ENCODE measurements around the gene CEP128. TPM values are rescaled to one million over a fixed set of nuclear protein-coding genes. Genes with fewer than 3 reads are reported as not detected.

CEP128 gene
- total RNA-seq, 1 experiment from 2014 or later = 27.3 TPM

GRCh38 chr14:80784820-80785219 lies 156.7 kb downstream of the CEP128 start:
- Histone ChIP-seq H3K27ac (ENCODE audit: low read depth, low read length, poor library complexity, severe bottlenecking) (no peak overlapping the region), H3K4me3 (ENCODE audit: low read depth, low read length, poor library complexity, severe bottlenecking) (no peak overlapping the region), H3K4me1 (ENCODE audit: insufficient read depth, low read length, poor library complexity, severe bottlenecking) (no peaks in the 10 kb centered on the region), H3K36me3 (ENCODE audit: insufficient read depth, low read length, poor library complexity, severe bottlenecking) (no peaks in the 10 kb centered on the region), H3K9me3 (ENCODE audit: low read depth, low read length, poor library complexity, severe bottlenecking) (no peaks in the 10 kb centered on the region), H3K27me3 (replicated peaks; ENCODE audit: insufficient read depth, low read depth, low read length, poor library complexity) (no peaks in the 10 kb centered on the region)
- intact Hi-C loops (cut with micrococcal nuclease; ENCODE audit: unreplicated experiment) = no loop called here
- TSS peak; percentile 85 for BruUV-seq (replicated peaks)
- TF ChIP-seq, protein P1, sequence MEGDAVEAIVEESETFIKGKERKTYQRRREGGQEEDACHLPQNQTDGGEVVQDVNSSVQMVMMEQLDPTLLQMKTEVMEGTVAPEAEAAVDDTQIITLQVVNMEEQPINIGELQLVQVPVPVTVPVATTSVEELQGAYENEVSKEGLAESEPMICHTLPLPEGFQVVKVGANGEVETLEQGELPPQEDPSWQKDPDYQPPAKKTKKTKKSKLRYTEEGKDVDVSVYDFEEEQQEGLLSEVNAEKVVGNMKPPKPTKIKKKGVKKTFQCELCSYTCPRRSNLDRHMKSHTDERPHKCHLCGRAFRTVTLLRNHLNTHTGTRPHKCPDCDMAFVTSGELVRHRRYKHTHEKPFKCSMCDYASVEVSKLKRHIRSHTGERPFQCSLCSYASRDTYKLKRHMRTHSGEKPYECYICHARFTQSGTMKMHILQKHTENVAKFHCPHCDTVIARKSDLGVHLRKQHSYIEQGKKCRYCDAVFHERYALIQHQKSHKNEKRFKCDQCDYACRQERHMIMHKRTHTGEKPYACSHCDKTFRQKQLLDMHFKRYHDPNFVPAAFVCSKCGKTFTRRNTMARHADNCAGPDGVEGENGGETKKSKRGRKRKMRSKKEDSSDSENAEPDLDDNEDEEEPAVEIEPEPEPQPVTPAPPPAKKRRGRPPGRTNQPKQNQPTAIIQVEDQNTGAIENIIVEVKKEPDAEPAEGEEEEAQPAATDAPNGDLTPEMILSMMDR (conservative IDR thresholded peaks at IDR 0.05; ENCODE audit: low read depth, low read length) = no peak
- TF ChIP-seq EZH2 (IDR thresholded peaks at IDR 0.05; ENCODE audit: borderline replicate concordance, low read depth, low read length, poor library complexity, severe bottlenecking) = no peak
- ChIA-PET POLR2A (ENCODE audit: low non-redundant PET) (no interaction called here), CTCF (no interaction called here)
- DNase-seq (ENCODE audit: low spot score) = no peak

- ChIA-PET CTCF (no interaction called here), POLR2A (ENCODE audit: low non-redundant PET) (no interaction called here)
- no peaks in the 10 kb centered on the region for H3K36me3 ChIP-seq (ENCODE audit: insufficient read depth, low read length, poor library complexity, severe bottlenecking)
- intact Hi-C loops (cut with micrococcal nuclease; ENCODE audit: unreplicated experiment) = no loop called here
- no TSS peak for BruUV-seq (replicated peaks)
- H3K27me3 ChIP-seq (replicated peaks; ENCODE audit: insufficient read depth, low read depth, low read length, poor library complexity) = no peaks in the 10 kb centered on the region
- DNase-seq (ENCODE audit: low spot score) = no peak
- H3K9me3 ChIP-seq (ENCODE audit: low read depth, low read length, poor library complexity, severe bottlenecking) = no peaks in the 10 kb centered on the region
- no peak for TF ChIP-seq EZH2 (IDR thresholded peaks at IDR 0.05; ENCODE audit: borderline replicate concordance, low read depth, low read length, poor library complexity, severe bottlenecking)
- TF ChIP-seq, protein P1 (conservative IDR thresholded peaks at IDR 0.05; ENCODE audit: low read depth, low read length) = no peak
- no peaks in the 10 kb centered on the region for H3K4me1 ChIP-seq (ENCODE audit: insufficient read depth, low read length, poor library complexity, severe bottlenecking)
- no peak overlapping the region for H3K27ac ChIP-seq (ENCODE audit: low read depth, low read length, poor library complexity, severe bottlenecking)
- H3K4me3 ChIP-seq (ENCODE audit: low read depth, low read length, poor library complexity, severe bottlenecking) = no peak overlapping the region
These were observed 159.6 kb downstream of the CEP128 start for GRCh38 chr14:80781972-80782367.

DNA sequence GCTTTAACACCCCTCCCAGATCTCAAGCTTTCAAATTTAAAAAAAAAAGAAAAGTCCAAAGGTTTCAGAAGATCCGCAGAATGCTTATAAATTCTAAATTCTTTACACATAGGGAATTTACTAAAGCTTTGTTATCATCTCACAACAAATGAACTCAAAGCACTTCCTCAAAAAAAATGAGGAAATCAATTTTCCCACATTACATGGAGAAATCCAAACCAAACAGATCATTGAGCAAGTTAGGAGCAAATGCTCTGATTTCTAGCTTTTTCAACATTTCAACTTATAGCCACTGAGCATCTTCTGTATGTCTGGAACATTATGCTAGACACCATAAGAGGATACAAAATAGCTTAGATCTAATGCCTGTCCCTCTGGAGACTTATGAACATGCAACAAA lies 161.0 kb downstream of the CEP128 start:
- no peaks in the 10 kb centered on the region for H3K9me3 ChIP-seq (ENCODE audit: low read depth, low read length, poor library complexity, severe bottlenecking)
- no peak for TF ChIP-seq EZH2 (IDR thresholded peaks at IDR 0.05; ENCODE audit: borderline replicate concordance, low read depth, low read length, poor library complexity, severe bottlenecking)
- TF ChIP-seq, protein P1 (conservative IDR thresholded peaks at IDR 0.05; ENCODE audit: low read depth, low read length) = no peak
- H3K4me1 ChIP-seq (ENCODE audit: insufficient read depth, low read length, poor library complexity, severe bottlenecking) = no peaks in the 10 kb centered on the region
- no peak overlapping the region for H3K4me3 ChIP-seq (ENCODE audit: low read depth, low read length, poor library complexity, severe bottlenecking)
- no peaks in the 10 kb centered on the region for H3K27me3 ChIP-seq (replicated peaks; ENCODE audit: insufficient read depth, low read depth, low read length, poor library complexity)
- no peak overlapping the region for H3K27ac ChIP-seq (ENCODE audit: low read depth, low read length, poor library complexity, severe bottlenecking)
- DNase-seq (ENCODE audit: low spot score) = no peak
- ChIA-PET CTCF (no interaction called here), POLR2A (ENCODE audit: low non-redundant PET) (no interaction called here)
- no peaks in the 10 kb centered on the region for H3K36me3 ChIP-seq (ENCODE audit: insufficient read depth, low read length, poor library complexity, severe bottlenecking)
- BruUV-seq (replicated peaks) = no TSS peak
- intact Hi-C loops (cut with micrococcal nuclease; ENCODE audit: unreplicated experiment) = no loop called here

Measured in A673 (cell line).